HCT116 (cell line): Measurements from ENCODE around the gene PDE6A. TPM values are rescaled to one million over a fixed set of nuclear protein-coding genes. Genes with fewer than 3 reads are reported as not detected.

Experiments used
- ATAC-seq: fragments of 200-7000 bp; cut with Tn5 transposase; 2 replicates; pipeline ENCODE4 v1.9.1; 2020; ENCODE audit warnings: mild to moderate bottlenecking, moderate library complexity
- BruUV-seq: library from RNA; stranded (reverse); fragments of 400-500 nt; replicated peaks from 2 replicates; lab custom pipeline; 2021; lab: Mats Ljungman, UMichigan
- CTCF ChIA-PET: fragments of 300-600 bp; sonication (Branson Sonifier 250); formaldehyde crosslinking; loops from one replicate; lab custom pipeline; 2021; ENCODE audit warnings: antibody characterized with exemption; lab: Charles Lee
- POLR2A ChIA-PET: fragments of 300-600, 350-600 bp; sonication (Branson Sonifier 250); formaldehyde crosslinking; loops from one replicate; lab custom pipeline; 2021; ENCODE audit warnings: antibody characterized with exemption; lab: Charles Lee
- RAD21 ChIA-PET, 2 experiments: fragments of 300-600 bp; sonication (Branson Sonifier 250); formaldehyde crosslinking; loops; one replicate each; lab custom pipeline; 2023; ENCODE audit warnings: low total read pairs in 2 of 2; ENCODE audit not compliant: uncharacterized antibody in 2 of 2, unreplicated experiment in 2 of 2, low non-redundant PET in 1 of 2; lab: Charles Lee
- DNase-seq: peaks from one replicate; pipeline ENCODE4 v3.0.0-alpha.2; 2010; ENCODE audit warnings: low read depth, low spot score
- H2AFZ ChIP-seq: fragments of 200-600 bp; shearing (Covaris generic), sonication (generic); 2 replicates; pipeline ENCODE4 v1.6.1; 2017; ENCODE audit warnings: low read depth, mixed run types, mixed read lengths, antibody characterized with exemption, low read length; ENCODE audit not compliant: poor library complexity, severe bottlenecking
- H3K27ac ChIP-seq: 2 replicates; pipeline ENCODE4 v1.5.1; 2012; ENCODE audit warnings: low read depth, low read length
- H3K27me3 ChIP-seq: fragments of 200-600 bp; sonication (generic); 2 replicates; pipeline ENCODE4 v1.6.1; 2016; ENCODE audit warnings: mixed run types, low read length, mixed read lengths; ENCODE audit not compliant: insufficient read depth
- H3K36me3 ChIP-seq, 2 experiments: fragments of 200-500 bp in 1 of 2; fragments of 200-600 bp in 1 of 2; sonication (Bioruptor generic) in 1 of 2; sonication (generic) in 1 of 2; 2 replicates each; pipeline versions ENCODE4 v1.5.1 to v1.6.1; 2014 to 2016; ENCODE audit warnings: low read length in 2 of 2, inconsistent platforms in 1 of 2, mixed read lengths in 1 of 2, mixed run types in 1 of 2; ENCODE audit not compliant: insufficient read depth in 2 of 2, control insufficient read depth in 1 of 2
- H3K4me1 ChIP-seq, 2 experiments: fragments of 200-600 bp in 1 of 2; sonication (generic) in 1 of 2; 2 replicates each; pipeline versions ENCODE4 v1.5.1 to v1.6.1; 2012 to 2017; ENCODE audit warnings: low read length in 2 of 2, inconsistent platforms in 1 of 2, mild to moderate bottlenecking in 1 of 2, mixed read lengths in 1 of 2, mixed run types in 1 of 2, moderate library complexity in 1 of 2; ENCODE audit not compliant: insufficient read depth in 2 of 2, control insufficient read depth in 1 of 2
- H3K4me2 ChIP-seq: fragments of 200-600 bp; sonication (generic); 2 replicates; pipeline ENCODE4 v1.6.1; 2017; ENCODE audit warnings: mixed run types, low read length, mixed read lengths
- H3K4me3 ChIP-seq, 2 experiments: fragments of 200-600 bp in 1 of 2; sonication (generic) in 1 of 2; replicated peaks in 1 of 2; 2 replicates each; pipeline ENCODE4 v1.5.1; 2011 to 2016; ENCODE audit warnings: low read length in 2 of 2, control low read depth in 1 of 2, low read depth in 1 of 2, mild to moderate bottlenecking in 1 of 2, mixed read lengths in 1 of 2, mixed run types in 1 of 2
- H3K79me2 ChIP-seq: fragments of 200-600 bp; sonication (generic); 2 replicates; pipeline ENCODE4 v1.6.1; 2017; ENCODE audit warnings: mild to moderate bottlenecking, mixed run types, low read length, moderate library complexity, mixed read lengths; ENCODE audit not compliant: insufficient read depth
- H3K9ac ChIP-seq: fragments of 200-600 bp; sonication (generic); 2 replicates; pipeline ENCODE4 v1.6.1; 2016; ENCODE audit warnings: low read length, mixed read lengths
- H3K9me2 ChIP-seq: fragments of 200-600 bp; sonication (generic), shearing (Covaris generic); 2 replicates; pipeline ENCODE4 v1.6.1; 2017; ENCODE audit warnings: mixed run types, mild to moderate bottlenecking, moderate library complexity; ENCODE audit not compliant: insufficient read depth
- H3K9me3 ChIP-seq, 2 experiments: fragments of 200-500 bp in 1 of 2; fragments of 200-600 bp in 1 of 2; sonication (Bioruptor generic) in 1 of 2; sonication (generic) in 1 of 2; 2 replicates each; pipeline ENCODE4 v1.6.1; 2014 to 2017; ENCODE audit warnings: low read length in 2 of 2, mixed read lengths in 2 of 2, inconsistent platforms in 1 of 2, low read depth in 1 of 2, mild to moderate bottlenecking in 1 of 2, mixed run types in 1 of 2, moderate library complexity in 1 of 2; ENCODE audit not compliant: control insufficient read depth in 1 of 2, insufficient read depth in 1 of 2
- H4K20me1 ChIP-seq: fragments of 200-600 bp; sonication (generic), shearing (Covaris generic); 2 replicates; pipeline ENCODE4 v1.6.1; 2017; ENCODE audit warnings: mixed run types, mild to moderate bottlenecking, moderate library complexity; ENCODE audit not compliant: insufficient read depth
- CEBPB ChIP-seq: IDR thresholded peaks from 2 replicates; pipeline ENCODE4 v1.6.1; 2012; ENCODE audit warnings: low read depth
- EGR1 ChIP-seq: IDR thresholded peaks from 2 replicates; pipeline ENCODE4 v1.6.1; 2012; ENCODE audit warnings: low read depth
- EZH2phosphoT487 ChIP-seq: fragments of 200-600 bp; IDR thresholded peaks from 2 replicates; pipeline ENCODE4 v1.6.1; 2018; ENCODE audit warnings: antibody characterized with exemption, borderline replicate concordance
- FOSL1 ChIP-seq: IDR thresholded peaks from 2 replicates; pipeline ENCODE4 v1.6.1; 2012; ENCODE audit warnings: low read depth
- POLR2A ChIP-seq: IDR thresholded peaks from 2 replicates; pipeline ENCODE4 v1.7.0; 2011; ENCODE audit warnings: borderline replicate concordance; ENCODE audit not compliant: insufficient read depth, insufficient read length; ENCODE audit errors: extremely low read depth
- POLR2AphosphoS5 ChIP-seq: IDR thresholded peaks from 2 replicates; pipeline ENCODE4 v1.6.1; 2011; ENCODE audit warnings: mild to moderate bottlenecking, low read depth, low read length, moderate library complexity
- SP1 ChIP-seq: IDR thresholded peaks from 2 replicates; pipeline ENCODE4 v1.6.1; 2012; ENCODE audit warnings: low read depth
- SRF ChIP-seq: IDR thresholded peaks from 2 replicates; pipeline ENCODE4 v1.6.1; 2012; ENCODE audit warnings: low read depth
- TCF7L2 ChIP-seq: IDR thresholded peaks from 2 replicates; pipeline ENCODE4 v1.7.0; 2011; ENCODE audit warnings: borderline replicate concordance, inconsistent platforms; ENCODE audit not compliant: insufficient read depth, insufficient read length; ENCODE audit errors: extremely low read depth
- ZFX ChIP-seq: fragments of 450-650 bp; IDR thresholded peaks from 2 replicates; pipeline ENCODE4 v1.6.1; 2017
- ZNF274 ChIP-seq: fragments of 200-500 bp; sonication (Bioruptor generic); IDR thresholded peaks from 2 replicates; pipeline ENCODE4 v1.6.1; 2014; ENCODE audit warnings: mild to moderate bottlenecking, low read depth, low read length, inconsistent platforms
- intact Hi-C: fragments of 100-400 bp; cut with micrococcal nuclease; formaldehyde crosslinking; loops from 2 replicates; pipeline ENCODE4 v1.10.0; 2022
- total RNA-seq: library from RNA; stranded (reverse); gene quantifications from one replicate; pipeline ENCODE4 v1.2.1, GENCODE V29; 2021; ENCODE audit not compliant: unreplicated experiment
- TF ChIP-seq, protein P1 (sequence below): IDR thresholded peaks from 2 replicates; pipeline ENCODE4 v1.6.1; 2012; ENCODE audit warnings: low read depth
- TF ChIP-seq, protein P2 (sequence below): IDR thresholded peaks from 2 replicates; pipeline ENCODE4 v1.6.1; 2011; ENCODE audit warnings: mild to moderate bottlenecking, low read length, moderate library complexity; ENCODE audit not compliant: insufficient replicate concordance; ENCODE audit errors: extremely low read depth
- TF ChIP-seq, protein P3 (sequence below): IDR thresholded peaks from 2 replicates; pipeline ENCODE4 v1.6.1; 2012

The PDE6A gene
- total RNA-seq, 1 experiment from 2014 or later, result not detected

DNA sequence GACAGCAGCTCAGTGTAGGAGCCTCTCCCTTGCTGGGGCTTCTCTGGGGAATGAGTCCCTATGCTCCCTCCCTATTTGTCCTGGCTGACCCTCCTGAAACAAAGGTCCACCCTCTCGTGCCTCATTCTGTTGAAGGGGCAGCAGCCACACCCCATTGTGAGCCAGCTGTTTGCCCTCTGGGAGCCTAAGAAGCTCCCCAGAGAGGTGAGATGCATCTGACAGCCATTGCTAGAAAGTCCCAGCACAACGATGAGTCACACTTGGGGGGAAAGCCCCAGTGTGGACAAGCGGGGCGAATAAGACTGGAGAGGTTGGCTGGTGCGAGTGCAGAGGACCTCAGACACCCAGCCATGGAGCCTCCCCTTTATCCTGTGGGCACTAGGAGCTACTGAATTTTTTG is 113.1 kb downstream of the PDE6A start (continued):
- TF ChIP-seq, protein P1, sequence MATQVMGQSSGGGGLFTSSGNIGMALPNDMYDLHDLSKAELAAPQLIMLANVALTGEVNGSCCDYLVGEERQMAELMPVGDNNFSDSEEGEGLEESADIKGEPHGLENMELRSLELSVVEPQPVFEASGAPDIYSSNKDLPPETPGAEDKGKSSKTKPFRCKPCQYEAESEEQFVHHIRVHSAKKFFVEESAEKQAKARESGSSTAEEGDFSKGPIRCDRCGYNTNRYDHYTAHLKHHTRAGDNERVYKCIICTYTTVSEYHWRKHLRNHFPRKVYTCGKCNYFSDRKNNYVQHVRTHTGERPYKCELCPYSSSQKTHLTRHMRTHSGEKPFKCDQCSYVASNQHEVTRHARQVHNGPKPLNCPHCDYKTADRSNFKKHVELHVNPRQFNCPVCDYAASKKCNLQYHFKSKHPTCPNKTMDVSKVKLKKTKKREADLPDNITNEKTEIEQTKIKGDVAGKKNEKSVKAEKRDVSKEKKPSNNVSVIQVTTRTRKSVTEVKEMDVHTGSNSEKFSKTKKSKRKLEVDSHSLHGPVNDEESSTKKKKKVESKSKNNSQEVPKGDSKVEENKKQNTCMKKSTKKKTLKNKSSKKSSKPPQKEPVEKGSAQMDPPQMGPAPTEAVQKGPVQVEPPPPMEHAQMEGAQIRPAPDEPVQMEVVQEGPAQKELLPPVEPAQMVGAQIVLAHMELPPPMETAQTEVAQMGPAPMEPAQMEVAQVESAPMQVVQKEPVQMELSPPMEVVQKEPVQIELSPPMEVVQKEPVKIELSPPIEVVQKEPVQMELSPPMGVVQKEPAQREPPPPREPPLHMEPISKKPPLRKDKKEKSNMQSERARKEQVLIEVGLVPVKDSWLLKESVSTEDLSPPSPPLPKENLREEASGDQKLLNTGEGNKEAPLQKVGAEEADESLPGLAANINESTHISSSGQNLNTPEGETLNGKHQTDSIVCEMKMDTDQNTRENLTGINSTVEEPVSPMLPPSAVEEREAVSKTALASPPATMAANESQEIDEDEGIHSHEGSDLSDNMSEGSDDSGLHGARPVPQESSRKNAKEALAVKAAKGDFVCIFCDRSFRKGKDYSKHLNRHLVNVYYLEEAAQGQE, result no peak
- no peak for TF ChIP-seq TCF7L2
- no peak for TF ChIP-seq ZFX
- TF ChIP-seq FOSL1, result no peak
- TF ChIP-seq EZH2phosphoT487, result no peak
- no peak for TF ChIP-seq POLR2AphosphoS5

DNA sequence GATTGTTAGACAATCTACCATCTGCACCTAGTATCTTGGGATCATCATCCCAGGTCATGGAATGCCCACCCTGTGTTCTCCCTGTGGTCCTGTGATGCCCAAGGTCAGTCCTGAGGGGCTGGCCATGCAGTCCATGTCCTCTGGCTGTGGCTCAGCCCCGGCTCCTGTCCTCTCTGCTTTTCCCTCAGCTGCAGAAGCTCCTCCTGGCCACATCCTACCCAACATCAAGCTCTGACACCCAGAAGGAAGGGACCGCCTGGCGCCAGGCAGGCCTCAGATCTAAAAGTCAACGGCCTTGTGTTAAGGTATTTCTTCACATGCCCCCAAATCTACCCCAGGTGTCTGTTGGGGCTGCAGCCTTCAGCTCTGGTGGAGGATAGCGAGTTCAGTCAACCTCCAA is 114.0 kb downstream of the PDE6A start:
- H3K4me3 ChIP-seq, result no peak overlapping the region
- no peak for DNase-seq
- no peak overlapping the region for H3K9ac ChIP-seq
- H3K36me3 ChIP-seq, result no peaks in the 10 kb centered on the region
- no peaks in the 10 kb centered on the region for H3K9me3 ChIP-seq
- no peak for ATAC-seq
- no peak overlapping the region for H3K27ac ChIP-seq
- no TSS peak for BruUV-seq
- intact Hi-C loops, result no loop called here
- H4K20me1 ChIP-seq, result no peaks in the 10 kb centered on the region
- H2AFZ ChIP-seq, result no peak overlapping the region
- POLR2A ChIA-PET, result no interaction called here
- H3K9me2 ChIP-seq, result no peaks in the 10 kb centered on the region
- H3K27me3 ChIP-seq, result no peaks in the 10 kb centered on the region
- no peak overlapping the region for H3K4me2 ChIP-seq
- CTCF ChIA-PET, result interaction anchor here (1.4 to 7.0 kb wide), 3 partner anchors 8 to 193 kb away, joined by 8 to 54 read pairs (median 11); no protein-coding TSS in a partner anchor
- no peaks in the 10 kb centered on the region; a peak in 1 of 4 replicates for H3K4me1 ChIP-seq
- no peaks in the 10 kb centered on the region for H3K79me2 ChIP-seq
- RAD21 ChIA-PET, result no interaction called here
- TF ChIP-seq ZFX (no peak), CEBPB (no peak), SP1 (no peak), POLR2A (no peak), EGR1 (no peak), SRF (no peak), ZNF274 (no peak)
- TF ChIP-seq, protein P2, sequence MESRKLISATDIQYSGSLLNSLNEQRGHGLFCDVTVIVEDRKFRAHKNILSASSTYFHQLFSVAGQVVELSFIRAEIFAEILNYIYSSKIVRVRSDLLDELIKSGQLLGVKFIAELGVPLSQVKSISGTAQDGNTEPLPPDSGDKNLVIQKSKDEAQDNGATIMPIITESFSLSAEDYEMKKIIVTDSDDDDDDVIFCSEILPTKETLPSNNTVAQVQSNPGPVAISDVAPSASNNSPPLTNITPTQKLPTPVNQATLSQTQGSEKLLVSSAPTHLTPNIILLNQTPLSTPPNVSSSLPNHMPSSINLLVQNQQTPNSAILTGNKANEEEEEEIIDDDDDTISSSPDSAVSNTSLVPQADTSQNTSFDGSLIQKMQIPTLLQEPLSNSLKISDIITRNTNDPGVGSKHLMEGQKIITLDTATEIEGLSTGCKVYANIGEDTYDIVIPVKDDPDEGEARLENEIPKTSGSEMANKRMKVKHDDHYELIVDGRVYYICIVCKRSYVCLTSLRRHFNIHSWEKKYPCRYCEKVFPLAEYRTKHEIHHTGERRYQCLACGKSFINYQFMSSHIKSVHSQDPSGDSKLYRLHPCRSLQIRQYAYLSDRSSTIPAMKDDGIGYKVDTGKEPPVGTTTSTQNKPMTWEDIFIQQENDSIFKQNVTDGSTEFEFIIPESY, result no peak
- TF ChIP-seq, protein P1, result no peak
- TF ChIP-seq, protein P3, sequence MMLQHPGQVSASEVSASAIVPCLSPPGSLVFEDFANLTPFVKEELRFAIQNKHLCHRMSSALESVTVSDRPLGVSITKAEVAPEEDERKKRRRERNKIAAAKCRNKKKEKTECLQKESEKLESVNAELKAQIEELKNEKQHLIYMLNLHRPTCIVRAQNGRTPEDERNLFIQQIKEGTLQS, result no peak
